ENCODE data around the gene P4HA3.
"Not testable (repeated sequence)": the region's sequence is repeated elsewhere in the genome, so short reads cannot be mapped to it uniquely, and the experiment has no call there.

The P4HA3 gene

GRCh38 chr11:74331000-74331399 is 19.6 kb upstream of the P4HA3 start:
- not testable (repeated sequence) for H3K27ac ChIP-seq (ENCODE audit: low read length); H3K36me3 ChIP-seq (ENCODE audit: control insufficient read depth, insufficient read depth, low read length); H3K27me3 ChIP-seq (ENCODE audit: control insufficient read depth, insufficient read depth, low read length); DNase-seq (ENCODE audit: low read depth, low spot score); H3K4me3 ChIP-seq (ENCODE audit: low read length); H3K4me1 ChIP-seq (ENCODE audit: control insufficient read depth, insufficient read depth, low read length); H3K9me3 ChIP-seq (ENCODE audit: control insufficient read depth, insufficient read depth, low read length)
- WGBS (ENCODE audit: insufficient coverage, insufficient read length) = no CpG with 5 or more reads among the region's 6 CpGs

- H3K27me3 ChIP-seq (ENCODE audit: control insufficient read depth, insufficient read depth, low read length) = no peaks in the 10 kb centered on the region
- H3K4me3 ChIP-seq (ENCODE audit: low read length) = no peak overlapping the region
- H3K27ac ChIP-seq (ENCODE audit: low read length) = no peak overlapping the region
- H3K9me3 ChIP-seq (ENCODE audit: control insufficient read depth, insufficient read depth, low read length) = no peaks in the 10 kb centered on the region
- no peak for DNase-seq (ENCODE audit: low read depth, low spot score)
- H3K36me3 ChIP-seq (ENCODE audit: control insufficient read depth, insufficient read depth, low read length) = no peaks in the 10 kb centered on the region
- H3K4me1 ChIP-seq (ENCODE audit: control insufficient read depth, insufficient read depth, low read length) = no peaks in the 10 kb centered on the region
Observed at GRCh38 chr11:74330075-74330858, 18.8 kb upstream of the P4HA3 start.

GRCh38 chr11:74327076-74327475 is 15.6 kb upstream of the P4HA3 start:
- Histone ChIP-seq H3K4me3 (ENCODE audit: low read length) (no peak overlapping the region), H3K27ac (ENCODE audit: low read length) (no peak overlapping the region), H3K36me3 (ENCODE audit: control insufficient read depth, insufficient read depth, low read length) (no peaks in the 10 kb centered on the region), H3K27me3 (ENCODE audit: control insufficient read depth, insufficient read depth, low read length) (no peaks in the 10 kb centered on the region), H3K4me1 (ENCODE audit: control insufficient read depth, insufficient read depth, low read length) (no peaks in the 10 kb centered on the region), H3K9me3 (ENCODE audit: control insufficient read depth, insufficient read depth, low read length) (no peaks in the 10 kb centered on the region)
- DNase-seq (ENCODE audit: low read depth, low spot score) = no peak
- WGBS (ENCODE audit: insufficient coverage, insufficient read length) = no CpG with 5 or more reads among the region's 1 CpG

- H3K4me3 ChIP-seq (ENCODE audit: low read length) = no peak overlapping the region
- no peak overlapping the region for H3K27ac ChIP-seq (ENCODE audit: low read length)
- no CpG with 5 or more reads among the region's 5 CpGs for WGBS (ENCODE audit: insufficient coverage, insufficient read length)
- no peaks in the 10 kb centered on the region for H3K4me1 ChIP-seq (ENCODE audit: control insufficient read depth, insufficient read depth, low read length)
- H3K36me3 ChIP-seq (ENCODE audit: control insufficient read depth, insufficient read depth, low read length) = no peaks in the 10 kb centered on the region
- no peaks in the 10 kb centered on the region for H3K9me3 ChIP-seq (ENCODE audit: control insufficient read depth, insufficient read depth, low read length)
- no peaks in the 10 kb centered on the region for H3K27me3 ChIP-seq (ENCODE audit: control insufficient read depth, insufficient read depth, low read length)
- DNase-seq (ENCODE audit: low read depth, low spot score) = no peak
Observed at GRCh38 chr11:74326665-74327064, 15.2 kb upstream of the P4HA3 start.

- no peak overlapping the region for H3K27ac ChIP-seq (ENCODE audit: low read length)
- DNase-seq (ENCODE audit: low read depth, low spot score) = no peak
Observed at GRCh38 chr11:74325649-74326645, 14.5 kb upstream of the P4HA3 start.

GRCh38 chr11:74322667-74323066 is 11.2 kb upstream of the P4HA3 start:
- no peak for DNase-seq (ENCODE audit: low read depth, low spot score)
- Histone ChIP-seq H3K4me3 (ENCODE audit: low read length) (no peak overlapping the region), H3K36me3 (ENCODE audit: control insufficient read depth, insufficient read depth, low read length) (no peaks in the 10 kb centered on the region), H3K27me3 (ENCODE audit: control insufficient read depth, insufficient read depth, low read length) (no peaks in the 10 kb centered on the region), H3K4me1 (ENCODE audit: control insufficient read depth, insufficient read depth, low read length) (no peaks in the 10 kb centered on the region), H3K27ac (ENCODE audit: low read length) (no peak overlapping the region), H3K9me3 (ENCODE audit: control insufficient read depth, insufficient read depth, low read length) (no peaks in the 10 kb centered on the region)
- no CpG with 5 or more reads among the region's 2 CpGs for WGBS (ENCODE audit: insufficient coverage, insufficient read length)

More at GRCh38 chr11:74325649-74326645, 14.5 kb upstream of the P4HA3 start:
- no peaks in the 10 kb centered on the region for H3K9me3 ChIP-seq (ENCODE audit: control insufficient read depth, insufficient read depth, low read length)
- no peaks in the 10 kb centered on the region for H3K4me1 ChIP-seq (ENCODE audit: control insufficient read depth, insufficient read depth, low read length)
- WGBS (ENCODE audit: insufficient coverage, insufficient read length) = no CpG with 5 or more reads among the region's 7 CpGs
- no peaks in the 10 kb centered on the region for H3K36me3 ChIP-seq (ENCODE audit: control insufficient read depth, insufficient read depth, low read length)
- H3K27me3 ChIP-seq (ENCODE audit: control insufficient read depth, insufficient read depth, low read length) = no peaks in the 10 kb centered on the region
- no peak overlapping the region for H3K4me3 ChIP-seq (ENCODE audit: low read length)

- H3K4me1 ChIP-seq (ENCODE audit: control insufficient read depth, insufficient read depth, low read length) = no peaks in the 10 kb centered on the region
- H3K27me3 ChIP-seq (ENCODE audit: control insufficient read depth, insufficient read depth, low read length) = no peaks in the 10 kb centered on the region
- DNase-seq (ENCODE audit: low read depth, low spot score) = peak; percentile 13
- H3K9me3 ChIP-seq (ENCODE audit: control insufficient read depth, insufficient read depth, low read length) = no peaks in the 10 kb centered on the region
- no peak overlapping the region for H3K4me3 ChIP-seq (ENCODE audit: low read length)
- H3K27ac ChIP-seq (ENCODE audit: low read length) = no peak overlapping the region
- H3K36me3 ChIP-seq (ENCODE audit: control insufficient read depth, insufficient read depth, low read length) = no peaks in the 10 kb centered on the region
- WGBS (ENCODE audit: insufficient coverage, insufficient read length) = 100% methylated on average over 1 of the region's 10 CpGs
Observed at GRCh38 chr11:74321487-74322188, 10.2 kb upstream of the P4HA3 start.

GRCh38 chr11:74320538-74320937 is 9.1 kb upstream of the P4HA3 start:
- no peak overlapping the region for H3K4me3 ChIP-seq (ENCODE audit: low read length)
- DNase-seq (ENCODE audit: low read depth, low spot score) = no peak
- no CpG with 5 or more reads among the region's 2 CpGs for WGBS (ENCODE audit: insufficient coverage, insufficient read length)
- no peak overlapping the region for H3K27ac ChIP-seq (ENCODE audit: low read length)
- H3K36me3 ChIP-seq (ENCODE audit: control insufficient read depth, insufficient read depth, low read length) = no peaks in the 10 kb centered on the region
- H3K9me3 ChIP-seq (ENCODE audit: control insufficient read depth, insufficient read depth, low read length) = no peaks in the 10 kb centered on the region
- no peaks in the 10 kb centered on the region for H3K27me3 ChIP-seq (ENCODE audit: control insufficient read depth, insufficient read depth, low read length)
- no peaks in the 10 kb centered on the region for H3K4me1 ChIP-seq (ENCODE audit: control insufficient read depth, insufficient read depth, low read length)

- H3K9me3 ChIP-seq (ENCODE audit: control insufficient read depth, insufficient read depth, low read length) = no peaks in the 10 kb centered on the region
- no peak overlapping the region for H3K4me3 ChIP-seq (ENCODE audit: low read length)
- DNase-seq (ENCODE audit: low read depth, low spot score) = no peak
- no CpG with 5 or more reads among the region's 5 CpGs for WGBS (ENCODE audit: insufficient coverage, insufficient read length)
- H3K27me3 ChIP-seq (ENCODE audit: control insufficient read depth, insufficient read depth, low read length) = no peaks in the 10 kb centered on the region
- no peaks in the 10 kb centered on the region for H3K4me1 ChIP-seq (ENCODE audit: control insufficient read depth, insufficient read depth, low read length)
- H3K27ac ChIP-seq (ENCODE audit: low read length) = no peak overlapping the region
- H3K36me3 ChIP-seq (ENCODE audit: control insufficient read depth, insufficient read depth, low read length) = no peaks in the 10 kb centered on the region
Observed at GRCh38 chr11:74319139-74319816, 7.8 kb upstream of the P4HA3 start.
